HepG2 (cell line): Measurements from ENCODE around the gene MEF2D. TPM values are rescaled to one million over a fixed set of nuclear protein-coding genes. Genes with fewer than 3 reads are reported as not detected.

Source experiments
- ATAC-seq: fragments of 200-7000 bp; cut with Tn5 transposase; 3 replicates; pipeline ENCODE4 v1.9.1; 2020; ENCODE audit warnings: mild to moderate bottlenecking, moderate library complexity
- BruUV-seq: library from RNA; stranded (reverse); fragments of 400-500 nt; replicated peaks from 2 replicates; lab custom pipeline; 2021; lab: Mats Ljungman, UMichigan
- CTCF ChIA-PET: fragments of 300-600 bp; formaldehyde crosslinking; extraction: SDS; loops from one replicate; lab custom pipeline; 2021; ENCODE audit warnings: low total read pairs, inconsistent platforms, low intra/inter-chr PET ratio; lab: Yijun Ruan, JAX
- POLR2A ChIA-PET: fragments of 350-600 bp; sonication (Branson Sonifier 250); formaldehyde crosslinking; loops from one replicate; lab custom pipeline; 2020; ENCODE audit warnings: antibody characterized with exemption, inconsistent platforms; lab: Yijun Ruan, JAX
- DNase-seq: peaks from one replicate; pipeline ENCODE4 v3.0.0-alpha.2; 2015; ENCODE audit warnings: low spot score
- FAIRE-seq: peaks from 3 replicates; lab custom pipeline; 2011; peaks lifted over from hg19 to GRCh38; lab: Jason Lieb, UNC
- H2AFZ ChIP-seq: one replicate; pipeline ENCODE4 v1.6.1; 2011; ENCODE audit warnings: low read length, inconsistent platforms
- H3K27ac ChIP-seq: fragments of 300-600 bp; 3 replicates; pipeline ENCODE4 v1.8.0; 2011; ENCODE audit warnings: mixed run types, mild to moderate bottlenecking, mixed read lengths, low read length, inconsistent platforms; ENCODE audit not compliant: insufficient read depth; ENCODE audit errors: extremely low read length
- H3K27me3 ChIP-seq, 2 experiments: fragments of 200-600 bp in 1 of 2; 2 replicates in 1 of 2; 3 replicates in 1 of 2; pipeline versions ENCODE4 v1.6.0 to v1.8.0; 2011; ENCODE audit warnings: low read length in 2 of 2, mild to moderate bottlenecking in 2 of 2, moderate library complexity in 2 of 2, inconsistent platforms in 1 of 2; ENCODE audit not compliant: insufficient read depth in 2 of 2, control insufficient read depth in 1 of 2
- H3K36me3 ChIP-seq, 2 experiments: fragments of 200-600 bp in 1 of 2; replicated peaks in 1 of 2; 2 replicates in 1 of 2; 3 replicates in 1 of 2; pipeline versions ENCODE4 v1.5.1 to v1.8.0; 2011; ENCODE audit warnings: low read length in 2 of 2, inconsistent platforms in 1 of 2; ENCODE audit not compliant: insufficient read depth in 2 of 2, control insufficient read depth in 1 of 2
- H3K4me1 ChIP-seq: 2 replicates; pipeline ENCODE4 v1.5.1; 2012; ENCODE audit warnings: low read length, inconsistent platforms; ENCODE audit not compliant: insufficient read depth
- H3K4me2 ChIP-seq: 2 replicates; pipeline ENCODE4 v1.6.0; 2011; ENCODE audit warnings: low read depth, low read length, inconsistent platforms
- H3K4me3 ChIP-seq, 3 experiments: fragments of 200-600 bp in 1 of 3; sonication (generic), shearing (Covaris generic) in 1 of 3; replicated peaks in 1 of 3; 2 replicates each; pipeline ENCODE4 v1.5.1; 2011 to 2016; ENCODE audit warnings: low read length in 3 of 3, inconsistent platforms in 2 of 3, low read depth in 2 of 3, mild to moderate bottlenecking in 2 of 3, control low read depth in 1 of 3, mixed read lengths in 1 of 3; ENCODE audit not compliant: insufficient read depth in 1 of 3
- H3K79me2 ChIP-seq: one replicate; pipeline ENCODE4 v1.6.1; 2011; ENCODE audit warnings: low read length, inconsistent platforms; ENCODE audit not compliant: insufficient read depth
- H3K9ac ChIP-seq: 2 replicates; pipeline ENCODE4 v1.6.0; 2011; ENCODE audit warnings: mild to moderate bottlenecking, low read depth, low read length, inconsistent platforms; ENCODE audit not compliant: insufficient read depth
- H3K9me3 ChIP-seq: 2 replicates; pipeline ENCODE4 v1.5.1; 2012; ENCODE audit warnings: mild to moderate bottlenecking, low read length
- H4K20me1 ChIP-seq: 2 replicates; pipeline ENCODE4 v1.6.0; 2011; ENCODE audit warnings: inconsistent platforms, mild to moderate bottlenecking, low read length, moderate library complexity; ENCODE audit not compliant: insufficient read depth
- ARNT ChIP-seq: fragments of 450-650 bp; IDR thresholded peaks from 2 replicates; pipeline ENCODE4 v1.6.1; 2017
- BCL6 ChIP-seq: IDR thresholded peaks from 2 replicates; pipeline ENCODE4 v1.6.1; 2016; ENCODE audit warnings: missing genetic modification reagents, missing compliant biosample characterization
- FUBP1 ChIP-seq: sonication (generic); formaldehyde crosslinking; IDR thresholded peaks from 2 replicates; pipeline ENCODE4 v1.5.1; 2020; ENCODE audit warnings: missing genetic modification reagents, mild to moderate bottlenecking, borderline replicate concordance
- HDAC1 ChIP-seq: sonication (generic); formaldehyde crosslinking; IDR thresholded peaks from 2 replicates; pipeline ENCODE4 v1.5.1; 2020; ENCODE audit warnings: mild to moderate bottlenecking, missing genetic modification reagents
- HMG20A ChIP-seq: IDR thresholded peaks from 2 replicates; pipeline ENCODE4 v1.6.1; 2016; ENCODE audit warnings: borderline replicate concordance
- HOXA5 ChIP-seq: sonication (generic); formaldehyde crosslinking; IDR thresholded peaks from 2 replicates; pipeline ENCODE4 v1.4.0; 2020; ENCODE audit warnings: missing genetic modification reagents
- NFKB2 ChIP-seq: sonication (generic); formaldehyde crosslinking; IDR thresholded peaks from 2 replicates; pipeline ENCODE4 v1.4.0; 2020; ENCODE audit warnings: missing genetic modification reagents, borderline replicate concordance
- RAD51 ChIP-seq: fragments of 450-650 bp; IDR thresholded peaks from 2 replicates; pipeline ENCODE4 v1.6.1; 2016; ENCODE audit warnings: borderline replicate concordance
- RORA ChIP-seq: sonication (generic); formaldehyde crosslinking; IDR thresholded peaks from 2 replicates; pipeline ENCODE4 v1.5.0; 2020; ENCODE audit warnings: mild to moderate bottlenecking, missing genetic modification reagents, moderate library complexity
- TBL1XR1 ChIP-seq: fragments of 150-350 bp; IDR thresholded peaks from 2 replicates; pipeline ENCODE4 v1.6.1; 2014; ENCODE audit warnings: borderline replicate concordance, low read length; ENCODE audit not compliant: partially characterized antibody
- ZFP36 ChIP-seq: fragments of 150-350 bp; IDR thresholded peaks from 2 replicates; pipeline ENCODE4 v1.6.1; 2018; ENCODE audit warnings: borderline replicate concordance, low read length, low read depth; ENCODE audit not compliant: partially characterized antibody
- ZNF160 ChIP-seq: sonication (generic); formaldehyde crosslinking; IDR thresholded peaks from 2 replicates; pipeline ENCODE4 v1.8.0; 2022; ENCODE audit warnings: mild to moderate bottlenecking, inconsistent platforms, missing genetic modification reagents
- ZNF253 ChIP-seq: sonication (generic); formaldehyde crosslinking; IDR thresholded peaks from 2 replicates; pipeline ENCODE4 v1.8.0; 2022; ENCODE audit warnings: mild to moderate bottlenecking, missing genetic modification reagents, borderline replicate concordance
- ZNF30 ChIP-seq: sonication (generic); formaldehyde crosslinking; IDR thresholded peaks from 2 replicates; pipeline ENCODE4 v1.5.0; 2020; ENCODE audit warnings: mild to moderate bottlenecking, missing genetic modification reagents
- ZNF546 ChIP-seq: sonication (generic); formaldehyde crosslinking; conservative IDR thresholded peaks from 2 replicates; pipeline ENCODE4 v1.8.1; 2023; ENCODE audit warnings: mild to moderate bottlenecking, missing genetic modification reagents
- WGBS: methylation state at CpG from one replicate; pipeline ENCODE4 v1.1.6; 2017; ENCODE audit warnings: low lambda C conversion rate; 5-methylcytosine and 5-hydroxymethylcytosine counted together
- in situ Hi-C: cut with HindIII; loops from 2 replicates; pipeline ENCODE4 v1.10.0; 2017; ENCODE audit warnings: low pct_unique_long_range_greater_than_20kb; ENCODE audit not compliant: extremely low pct_ligation_motif_present
- intact Hi-C: fragments of 100-400 bp; cut with micrococcal nuclease; formaldehyde crosslinking; loops from one replicate; pipeline ENCODE4 v1.10.0; 2022; ENCODE audit not compliant: unreplicated experiment
- polyA plus RNA-seq, 8 experiments: library from polyadenylated mRNA; depleted of rRNA in 3 of 8; stranded (reverse) in 7 of 8; unstranded in 1 of 8; fragments of >200 nt; fragmentation: Illumina TruSeq in 4 of 8; extraction: Trizol in 4 of 8; gene quantifications; 2 replicates each; pipeline versions ENCODE4 v1.2.1 to v1.2.3, GENCODE V29; 2011 to 2016; ENCODE audit warnings: low read depth in 4 of 8, missing spikeins in 1 of 8, mixed read lengths in 1 of 8; ENCODE audit not compliant: insufficient read depth in 1 of 8
- total RNA-seq, 5 experiments: library from RNA; depleted of rRNA; stranded (reverse); fragments of >200 nt; fragmentation: Illumina TruSeq; extraction: Trizol; gene quantifications; 2 replicates each; pipeline ENCODE4 v1.2.3, GENCODE V29; 2016; ENCODE audit warnings: low read depth in 1 of 5
- TF ChIP-seq, protein P1 (sequence below): IDR thresholded peaks from 2 replicates; pipeline ENCODE4 v1.6.1; 2016; ENCODE audit warnings: missing compliant biosample characterization, missing genetic modification reagents, borderline replicate concordance

The MEF2D gene
- total and polyA plus RNA-seq, 2 of the 13 experiments (the other 11 are each of a cell fraction or from before 2014, with no cell fraction given): 1.6 to 3.9 TPM

DNA sequence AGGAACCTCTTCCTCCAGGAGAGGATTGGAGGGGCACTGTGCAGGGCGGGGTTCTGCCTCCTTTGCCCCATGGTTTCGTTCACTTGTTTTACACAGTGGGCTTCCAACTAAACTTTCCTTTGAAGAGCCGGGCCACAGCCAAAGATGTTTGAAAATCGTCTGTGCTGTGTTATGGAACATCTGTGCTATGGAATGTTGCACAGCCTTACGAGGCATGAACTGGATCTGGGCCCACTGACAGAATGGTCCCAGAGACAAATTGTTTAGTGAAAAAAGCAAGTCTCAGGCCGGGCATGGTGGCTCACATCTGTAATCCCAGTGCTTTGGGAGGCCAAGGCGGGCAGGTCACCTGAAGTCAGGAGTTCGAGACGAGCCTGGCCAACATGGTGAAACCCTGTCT is 12.6 kb upstream of the MEF2D start:
- peaks cover 4 to 47% of the 10 kb centered on the region in 2 experiments; a peak in 4 of 5 replicates for H3K27me3 ChIP-seq
- no peak overlapping the region for H2AFZ ChIP-seq
- in situ Hi-C loops (no loop called here), intact Hi-C loops (no loop called here)
- ChIA-PET POLR2A (interaction anchor here (1.5 to 1.9 kb wide), 2 partner anchors 8 to 56 kb away, joined by 6 to 7 read pairs; no protein-coding TSS in a partner anchor), CTCF (no interaction called here)
- no peaks in the 10 kb centered on the region for H3K36me3 ChIP-seq
- ATAC-seq (no peak), FAIRE-seq (no peak), DNase-seq (no peak)
- H3K9ac ChIP-seq: no peak overlapping the region
- no peak overlapping the region for H3K4me2 ChIP-seq
- 42% methylated on average over 9 of the region's 9 CpGs for WGBS
- TF ChIP-seq ZNF546 (CRISPR knock-in tag): no peak
- no TSS peak for BruUV-seq
- no peaks in the 10 kb centered on the region for H3K4me1 ChIP-seq
- H3K9me3 ChIP-seq: no peaks in the 10 kb centered on the region
- no peak overlapping the region for H3K4me3 ChIP-seq
- H3K79me2 ChIP-seq: no peaks in the 10 kb centered on the region
- H4K20me1 ChIP-seq: no peaks in the 10 kb centered on the region
- no peak overlapping the region for H3K27ac ChIP-seq

DNA sequence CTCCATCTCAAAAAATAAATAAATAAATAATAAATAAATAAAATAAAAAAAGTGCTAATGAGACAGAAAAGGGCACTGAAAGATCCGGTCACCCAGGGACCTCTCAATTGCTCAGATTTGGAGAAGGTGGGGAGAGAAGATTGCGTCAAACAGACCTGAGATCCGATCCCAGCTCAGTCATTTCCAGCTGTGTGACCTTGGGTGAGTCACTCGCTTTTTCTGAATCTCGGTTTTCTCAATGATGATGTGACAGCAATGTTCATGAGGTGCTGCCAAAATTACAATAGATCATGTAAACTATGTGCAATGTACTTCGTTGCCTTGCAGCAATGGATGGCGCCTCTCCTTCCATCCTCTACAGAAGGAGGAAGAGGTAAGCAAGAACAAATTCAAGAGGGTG is 11.1 kb upstream of the MEF2D start:
- Histone ChIP-seq H3K4me2 (no peak overlapping the region), H3K4me1 (no peaks in the 10 kb centered on the region), H2AFZ (no peak overlapping the region), H4K20me1 (no peaks in the 10 kb centered on the region), H3K27ac (no peak overlapping the region), H3K36me3 (no peaks in the 10 kb centered on the region), H3K9me3 (no peaks in the 10 kb centered on the region), H3K4me3 (no peak overlapping the region), H3K27me3 (peaks cover 4 to 53% of the 10 kb centered on the region in 2 experiments; a peak in 4 of 5 replicates), H3K79me2 (no peaks in the 10 kb centered on the region), H3K9ac (no peak overlapping the region)
- ChIA-PET POLR2A (no interaction called here), CTCF (no interaction called here)
- no peak for FAIRE-seq
- intact Hi-C loops (no loop called here), in situ Hi-C loops (no loop called here)
- no peak for DNase-seq
- BruUV-seq: no TSS peak
- TF ChIP-seq FUBP1 (CRISPR knock-in tag) (no peak), BCL6 (CRISPR knock-in tag) (no peak), HDAC1 (CRISPR knock-in tag) (no peak), ZNF160 (CRISPR knock-in tag) (no peak), TBL1XR1 (no peak), HOXA5 (CRISPR knock-in tag) (no peak), ZFP36 (no peak), HMG20A (CRISPR knock-in tag) (no peak), RAD51 (no peak), ZNF253 (CRISPR knock-in tag) (no peak), ZNF30 (CRISPR knock-in tag) (no peak), NFKB2 (CRISPR knock-in tag) (no peak), ARNT (no peak), RORA (no peak)
- TF ChIP-seq, protein P1, sequence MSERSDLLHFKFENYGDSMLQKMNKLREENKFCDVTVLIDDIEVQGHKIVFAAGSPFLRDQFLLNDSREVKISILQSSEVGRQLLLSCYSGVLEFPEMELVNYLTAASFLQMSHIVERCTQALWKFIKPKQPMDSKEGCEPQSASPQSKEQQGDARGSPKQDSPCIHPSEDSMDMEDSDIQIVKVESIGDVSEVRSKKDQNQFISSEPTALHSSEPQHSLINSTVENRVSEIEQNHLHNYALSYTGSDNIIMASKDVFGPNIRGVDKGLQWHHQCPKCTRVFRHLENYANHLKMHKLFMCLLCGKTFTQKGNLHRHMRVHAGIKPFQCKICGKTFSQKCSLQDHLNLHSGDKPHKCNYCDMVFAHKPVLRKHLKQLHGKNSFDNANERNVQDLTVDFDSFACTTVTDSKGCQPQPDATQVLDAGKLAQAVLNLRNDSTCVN: no peak
- 41% methylated on average over 7 of the region's 7 CpGs for WGBS
- no peak for ATAC-seq
